GM21528 (cell line): Measurements from ENCODE around the gene PLEKHA8.
"Not testable (repeated sequence)": the region's sequence is repeated elsewhere in the genome, so short reads cannot be mapped to it uniquely, and the experiment has no call there.

Experiments used
- ATAC-seq: cut with Tn5 transposase; IDR thresholded peaks from one replicate; pipeline ENCODE4 v1.9.1; 2021; ENCODE audit warnings: mild to moderate bottlenecking, moderate library complexity; ENCODE audit not compliant: unreplicated experiment, low FRiP score

The PLEKHA8 gene

DNA sequence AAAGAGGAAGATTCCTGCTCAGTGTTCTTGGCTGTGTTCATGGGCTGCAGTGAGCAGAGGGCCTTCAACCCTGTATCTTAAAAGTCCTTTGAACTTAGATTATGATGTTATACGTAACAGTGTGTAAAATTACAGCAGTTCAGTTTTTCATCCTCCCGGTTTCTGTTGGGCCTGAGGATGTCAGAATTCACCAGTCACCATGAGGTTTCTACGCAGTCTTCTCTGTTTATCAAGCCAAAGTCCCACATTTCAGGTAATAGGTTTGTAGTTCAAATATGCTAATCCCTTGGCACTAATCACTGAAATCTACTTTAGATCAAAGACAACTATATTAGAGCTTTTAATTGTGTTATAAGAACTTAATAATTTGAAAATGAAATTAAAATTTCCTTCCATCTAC, 24.9 kb downstream of the PLEKHA8 start:
- no peak for ATAC-seq

DNA sequence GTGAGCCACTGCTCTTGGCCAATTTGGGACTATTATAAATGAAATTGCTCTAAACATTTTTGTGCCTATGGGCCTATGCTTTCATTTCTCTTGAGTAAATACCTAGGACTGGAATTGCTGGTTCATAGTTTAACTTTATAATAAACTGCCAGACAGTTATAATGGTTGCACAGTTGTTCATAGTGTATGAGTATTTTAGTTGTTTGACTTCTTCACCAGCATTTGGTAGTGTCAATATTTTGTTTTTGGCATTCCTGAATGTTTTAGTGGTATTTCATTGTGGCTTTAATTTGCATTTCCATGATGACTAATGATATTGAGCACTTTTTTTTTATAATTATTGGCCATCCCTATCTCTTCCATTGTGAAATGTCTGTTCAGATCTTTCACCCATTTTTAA, 29.5 kb downstream of the PLEKHA8 start:
- ATAC-seq, result no peak

DNA sequence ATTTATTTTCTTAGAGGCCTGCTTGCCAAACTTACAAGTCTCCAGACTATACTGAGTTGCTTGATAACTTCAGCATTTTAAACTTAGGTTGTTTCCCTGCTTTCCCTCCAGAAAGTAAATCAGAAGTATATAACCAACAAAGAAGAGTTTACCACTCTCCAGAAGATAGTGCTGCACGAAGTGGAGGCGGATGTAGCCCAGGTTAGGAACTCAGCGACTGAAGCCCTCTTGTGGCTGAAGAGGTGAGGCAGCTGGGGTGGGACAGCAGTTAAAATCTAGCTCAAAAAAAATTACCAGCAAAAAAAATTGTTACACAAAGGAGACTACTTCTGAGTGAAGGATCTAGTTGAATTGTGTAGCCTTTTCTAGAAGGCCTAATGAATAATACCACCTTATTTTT, 33.6 kb downstream of the PLEKHA8 start:
- ATAC-seq, result not testable (repeated sequence)

DNA sequence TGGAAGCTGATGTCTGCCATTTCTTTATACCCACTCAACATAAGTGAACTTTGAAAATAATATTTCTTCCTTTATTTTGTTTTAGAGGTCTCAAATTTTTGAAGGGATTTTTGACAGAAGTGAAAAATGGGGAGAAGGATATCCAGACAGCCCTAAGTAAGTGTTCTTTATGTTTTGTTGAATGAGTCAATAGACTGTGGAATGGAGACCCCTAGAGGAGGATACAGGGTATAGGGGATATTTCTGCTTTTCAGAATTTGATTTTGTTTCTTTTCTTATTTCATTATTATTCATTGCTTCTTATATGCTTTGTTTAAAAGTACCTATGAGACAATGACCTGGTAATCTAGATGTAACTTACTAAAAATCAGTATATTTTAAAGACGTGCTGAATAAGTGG, 34.4 kb downstream of the PLEKHA8 start:
- ATAC-seq, result no peak

DNA sequence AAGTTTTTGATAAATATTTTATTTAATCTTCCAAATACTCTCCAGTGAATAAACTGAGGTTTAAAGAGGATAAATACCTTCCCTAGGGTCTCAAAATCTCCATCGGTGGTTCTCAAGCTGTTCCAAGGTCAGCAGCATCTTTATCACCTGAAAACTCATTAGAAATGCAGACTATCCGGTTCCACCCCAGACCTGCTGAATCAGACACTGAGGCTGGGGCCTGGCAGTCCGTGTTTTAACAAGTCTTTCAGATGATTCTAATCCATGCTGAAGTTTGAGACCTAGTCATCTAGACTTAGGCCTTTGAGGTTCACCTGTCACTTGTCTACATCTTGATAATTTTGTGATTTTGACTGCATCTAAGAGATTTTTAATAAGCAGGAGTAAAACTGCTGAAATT, 37.5 kb downstream of the PLEKHA8 start:
- no peak for ATAC-seq

DNA sequence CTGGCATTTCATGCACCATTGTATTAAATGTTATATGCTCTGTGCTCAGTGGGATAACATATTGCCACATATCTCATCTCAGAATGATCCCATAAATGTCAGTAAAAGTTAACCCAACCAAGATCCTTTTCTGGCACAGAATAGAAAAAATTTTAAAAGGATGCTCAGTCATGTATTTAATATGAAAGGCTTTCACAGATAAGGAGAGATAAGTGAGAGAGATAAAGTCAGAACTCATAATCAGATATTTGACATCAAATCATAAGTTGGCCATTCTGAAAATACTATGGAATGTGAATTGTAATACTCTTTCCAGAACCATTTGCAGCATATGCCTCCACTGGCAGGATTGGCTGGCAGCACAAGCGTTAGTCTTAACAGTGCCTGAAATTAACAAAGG, 38.5 kb downstream of the PLEKHA8 start:
- ATAC-seq, result no peak

DNA sequence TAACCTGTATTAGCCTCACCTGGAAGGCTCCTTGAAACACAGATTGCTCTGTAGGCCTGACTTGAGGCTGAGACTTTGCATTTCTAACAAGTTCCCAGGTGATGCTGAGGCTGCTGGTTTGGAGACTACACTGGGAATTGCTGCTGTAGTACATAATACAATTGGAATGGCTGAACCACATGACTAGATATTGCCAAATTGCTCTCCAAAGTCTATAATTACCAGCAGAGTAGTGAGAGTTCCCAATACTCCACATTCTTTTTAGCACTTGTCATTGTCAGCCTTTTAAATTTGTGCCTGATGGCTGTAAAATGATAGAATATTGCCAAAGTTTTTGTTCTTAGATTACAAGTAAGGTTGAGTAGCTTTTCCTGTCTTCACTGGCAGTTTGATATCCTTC, 39.9 kb downstream of the PLEKHA8 start:
- ATAC-seq, result no peak

DNA sequence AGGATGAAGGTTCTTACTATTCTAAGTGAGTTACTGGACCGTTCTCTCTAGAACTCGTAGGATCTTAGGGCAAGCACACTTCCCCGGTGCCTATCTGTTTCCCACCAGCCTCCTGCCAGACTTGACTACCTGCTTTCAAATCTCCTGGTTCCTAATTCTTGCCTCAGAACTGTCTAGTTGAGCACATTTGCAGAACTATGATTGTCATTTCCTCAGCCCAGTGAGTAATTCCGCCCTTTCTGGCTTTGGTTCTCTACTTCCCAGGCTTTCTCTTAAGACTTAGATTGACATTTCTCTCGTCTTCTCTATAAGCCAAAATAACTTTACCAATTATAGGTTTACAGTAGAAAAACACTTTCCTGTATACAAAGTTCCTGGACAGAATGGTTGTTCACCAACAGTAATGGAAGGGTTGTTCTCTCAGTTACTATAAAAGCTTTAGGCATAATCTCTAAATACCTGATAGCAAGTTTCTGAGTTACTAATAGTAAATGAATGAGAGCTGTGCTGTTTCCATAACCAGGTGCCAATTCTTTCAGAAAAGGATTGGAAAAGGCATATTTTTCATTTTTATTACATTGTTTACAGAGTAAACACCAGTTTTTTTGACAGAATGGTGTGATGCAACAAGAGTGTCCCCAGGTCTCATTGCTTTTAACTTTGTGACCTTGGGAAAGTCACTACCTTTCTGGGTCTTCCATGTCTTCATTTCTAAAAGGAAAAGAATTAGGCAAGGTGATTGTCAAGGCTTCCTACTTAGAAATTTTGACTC, 41.1 kb downstream of the PLEKHA8 start:
- ATAC-seq, result no peak

DNA sequence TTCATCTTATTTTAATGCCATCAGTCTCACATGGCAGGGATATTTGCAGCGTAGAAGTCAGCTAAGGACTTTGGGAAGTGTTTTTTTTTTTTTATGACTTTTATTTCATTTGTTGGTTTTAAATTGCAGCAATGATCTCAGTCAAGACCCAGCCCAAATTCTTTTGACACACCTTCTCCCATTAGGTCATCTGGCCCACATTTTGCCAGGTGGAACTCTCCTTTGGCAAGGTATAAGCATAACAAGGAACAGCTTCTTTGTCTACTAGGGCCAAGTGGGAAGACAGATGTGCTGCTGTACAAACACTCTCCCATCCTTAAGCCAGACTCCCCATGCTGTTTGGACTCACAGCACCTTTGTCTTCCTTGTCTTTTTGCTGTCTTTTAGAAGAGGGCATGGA, 41.8 kb downstream of the PLEKHA8 start:
- no peak for ATAC-seq

DNA sequence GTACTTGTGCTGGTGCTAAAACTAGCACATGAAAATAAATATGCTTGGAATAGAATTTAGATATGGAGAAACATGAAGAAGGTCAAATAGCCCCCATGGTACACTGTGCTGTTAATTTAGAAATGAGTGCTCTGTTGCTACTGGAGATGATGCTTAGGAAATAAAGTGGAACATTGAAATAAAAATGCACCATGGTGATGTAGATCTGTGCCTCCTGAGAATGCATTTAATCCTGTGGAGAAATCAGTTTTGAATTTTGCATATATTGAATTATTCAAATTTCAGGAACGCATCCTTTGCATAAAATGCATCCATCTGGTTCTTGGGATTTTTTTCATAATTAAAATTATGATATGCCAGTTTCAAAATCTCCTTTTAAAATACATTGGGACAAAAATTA, 44.5 kb downstream of the PLEKHA8 start:
- ATAC-seq, result no peak

DNA sequence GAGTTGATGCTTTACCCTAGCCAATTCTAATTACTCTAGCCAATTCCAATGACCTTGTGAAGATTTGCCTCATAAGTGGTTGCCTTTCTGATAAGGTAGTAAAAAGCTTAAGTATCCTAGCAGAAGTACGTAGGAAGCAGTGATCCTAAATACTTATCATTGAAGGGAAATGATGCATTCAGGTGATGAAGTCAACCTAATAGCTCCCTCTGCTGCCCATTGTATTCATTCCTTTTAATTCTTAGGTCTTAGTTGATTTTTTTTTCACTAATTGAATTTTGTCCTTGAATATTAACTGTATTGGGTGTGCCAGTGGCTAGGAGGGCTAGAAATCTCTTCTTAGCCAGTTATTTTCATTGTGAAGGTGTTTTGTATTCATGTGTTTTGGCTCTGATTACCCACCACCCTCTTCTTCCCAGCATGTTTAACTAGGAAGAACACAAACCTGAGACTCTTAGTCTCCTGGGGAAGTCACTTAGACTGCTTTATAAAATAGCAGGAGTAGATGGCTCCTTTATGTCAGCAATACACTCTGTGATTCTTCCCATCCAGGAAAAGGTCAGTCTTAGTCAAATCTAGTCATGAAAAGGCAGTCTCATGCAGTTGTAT, 46.3 kb downstream of the PLEKHA8 start:
- ATAC-seq, result no peak

DNA sequence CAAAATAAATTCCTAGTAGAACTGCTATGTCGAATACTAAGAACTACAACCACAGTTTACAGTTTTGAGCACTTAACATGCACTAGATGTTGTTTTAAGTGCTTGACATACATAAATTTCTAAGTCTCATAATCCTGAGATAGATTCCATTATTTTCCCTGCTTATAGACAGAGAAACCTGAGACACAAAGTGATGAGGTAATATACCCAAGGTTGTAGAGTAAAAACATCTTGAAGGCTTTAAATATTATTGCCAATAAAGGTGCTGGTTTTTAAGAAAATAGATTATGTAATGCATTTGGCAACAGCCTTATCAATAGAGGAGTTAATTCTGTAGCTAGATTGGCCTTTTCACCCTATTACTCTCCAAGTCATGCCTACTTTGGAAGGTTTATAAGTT, 48.2 kb downstream of the PLEKHA8 start:
- ATAC-seq, result no peak

DNA sequence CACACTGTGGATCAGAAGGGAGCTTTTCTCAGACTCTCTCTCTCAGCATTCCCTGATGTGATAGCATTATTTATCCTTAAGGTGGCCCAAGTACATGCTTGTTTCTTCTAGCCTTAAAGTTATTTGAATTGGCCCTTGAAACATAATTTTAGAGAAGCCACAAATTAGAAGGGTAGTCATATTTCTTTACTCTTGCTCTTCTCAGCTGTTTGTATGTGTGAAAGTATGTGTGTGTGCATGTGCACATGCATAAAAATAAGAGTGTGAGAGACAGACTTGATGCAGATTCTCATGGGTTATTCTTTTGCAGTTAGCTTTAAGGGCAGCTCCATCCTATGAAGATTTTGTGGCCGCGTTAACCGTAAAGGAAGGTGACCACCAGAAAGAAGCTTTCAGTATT, 50.1 kb downstream of the PLEKHA8 start:
- ATAC-seq, result no peak

DNA sequence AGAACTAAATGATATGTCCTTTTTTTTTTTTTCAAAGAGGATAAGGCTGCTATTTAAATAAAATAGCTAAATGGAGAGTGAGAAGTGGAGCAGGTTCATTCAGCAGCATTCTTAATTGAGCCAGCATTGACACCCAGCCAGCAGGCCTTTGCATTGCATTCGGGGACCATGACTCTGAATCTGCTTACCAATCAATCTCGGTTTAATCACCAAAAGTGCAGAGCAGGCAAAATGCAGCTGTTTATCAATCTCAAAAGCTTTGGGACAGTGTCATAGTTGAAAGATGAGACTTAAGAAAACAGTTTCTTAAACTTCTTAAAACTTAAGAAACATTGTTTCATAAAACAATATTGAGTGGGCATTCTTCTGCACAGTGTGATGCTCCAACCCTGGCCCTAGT, 51.7 kb downstream of the PLEKHA8 start:
- no peak for ATAC-seq

DNA sequence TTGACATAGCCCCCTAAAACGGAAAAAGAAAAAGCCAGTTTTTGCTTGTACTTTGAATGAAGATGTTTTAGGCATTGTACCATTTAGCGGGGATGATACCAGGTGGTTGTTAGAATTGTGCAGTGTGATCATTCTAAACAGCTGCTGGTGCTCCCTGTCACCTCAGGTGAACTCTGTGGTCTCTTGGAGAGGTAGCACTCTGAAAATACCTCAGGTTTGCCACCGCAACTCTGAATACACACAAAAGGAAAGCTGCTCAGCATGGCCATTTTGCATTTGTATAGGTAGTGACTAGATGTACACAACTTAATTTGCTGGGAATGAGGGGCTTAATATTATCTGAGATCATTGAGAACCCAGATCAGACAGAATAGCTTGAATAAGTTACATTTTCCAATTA, 52.6 kb downstream of the PLEKHA8 start:
- ATAC-seq, result no peak

DNA sequence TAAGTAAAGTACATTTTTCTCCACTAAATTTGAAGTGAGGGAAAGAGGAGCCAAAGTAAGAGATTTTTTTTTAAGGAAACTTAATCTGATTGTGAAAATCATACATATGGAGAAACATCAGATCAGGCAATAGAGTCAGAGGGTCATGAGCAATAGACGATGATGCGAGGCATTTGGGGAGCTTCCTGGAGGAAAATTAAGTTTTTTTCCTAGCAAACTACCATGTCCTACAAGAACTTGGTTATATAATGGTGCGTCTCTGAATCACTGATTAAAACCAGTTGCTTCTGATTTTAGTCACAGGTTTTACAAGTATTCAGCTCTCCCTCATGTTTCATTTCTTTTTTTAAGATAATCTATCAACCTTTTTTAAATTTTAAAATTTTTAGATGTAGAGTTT, 54.5 kb downstream of the PLEKHA8 start:
- no peak for ATAC-seq

DNA sequence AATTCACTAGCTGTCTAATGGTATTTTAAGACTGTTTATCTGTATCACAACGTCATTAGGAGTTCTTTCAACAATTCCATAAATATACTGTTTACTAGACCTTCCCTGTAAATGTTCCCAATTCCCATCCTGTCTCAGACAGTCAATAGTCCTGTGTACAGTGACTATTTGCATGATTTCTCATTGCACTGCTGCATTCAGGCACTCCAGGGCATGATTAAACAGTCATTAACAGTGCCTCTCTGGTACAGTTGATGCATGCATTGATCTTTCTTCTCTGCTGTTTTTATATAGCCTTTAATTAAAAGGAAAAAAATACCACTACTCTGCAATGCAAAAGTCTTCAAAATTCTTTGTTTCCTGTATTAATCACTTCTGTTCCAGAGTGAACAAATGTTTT, 55.1 kb downstream of the PLEKHA8 start:
- no peak for ATAC-seq

DNA sequence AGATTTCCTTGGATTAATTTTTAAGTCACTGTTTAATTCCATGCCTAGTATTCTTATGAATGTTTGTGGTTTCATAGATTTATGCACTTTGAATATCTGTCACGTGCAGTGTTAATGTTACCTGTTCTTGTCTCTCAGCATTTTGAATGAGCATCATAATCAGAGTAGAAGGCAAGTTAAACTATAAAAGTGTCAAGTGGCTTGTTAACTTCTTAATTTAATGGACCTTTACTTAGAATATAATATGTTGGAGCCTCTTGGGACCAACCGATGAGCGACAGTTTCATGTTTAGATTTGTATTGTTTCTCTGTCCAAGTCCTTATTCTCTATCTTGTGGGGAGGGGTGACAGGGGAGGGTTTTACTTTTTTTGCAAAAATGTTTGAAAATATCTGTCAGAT, 56.0 kb downstream of the PLEKHA8 start:
- no peak for ATAC-seq

DNA sequence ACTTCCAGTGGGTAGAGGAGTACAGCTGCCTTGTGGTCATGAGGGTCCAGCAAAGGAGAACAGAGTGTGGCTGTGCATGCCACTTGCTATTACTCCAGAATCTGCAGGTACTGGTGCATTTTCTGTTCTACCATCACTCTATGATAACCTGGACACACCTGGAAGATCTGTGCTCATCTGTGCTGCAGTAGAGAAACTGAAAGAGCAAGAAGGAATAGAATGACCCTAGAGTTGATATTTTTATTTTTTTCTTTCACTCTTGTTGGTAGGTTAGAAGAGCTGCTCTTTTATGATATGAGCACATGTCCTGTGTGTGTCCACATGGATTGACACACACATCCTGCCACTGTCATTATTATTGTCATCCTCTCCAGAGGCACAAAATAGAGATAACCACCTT, 58.3 kb downstream of the PLEKHA8 start:
- no peak for ATAC-seq

DNA sequence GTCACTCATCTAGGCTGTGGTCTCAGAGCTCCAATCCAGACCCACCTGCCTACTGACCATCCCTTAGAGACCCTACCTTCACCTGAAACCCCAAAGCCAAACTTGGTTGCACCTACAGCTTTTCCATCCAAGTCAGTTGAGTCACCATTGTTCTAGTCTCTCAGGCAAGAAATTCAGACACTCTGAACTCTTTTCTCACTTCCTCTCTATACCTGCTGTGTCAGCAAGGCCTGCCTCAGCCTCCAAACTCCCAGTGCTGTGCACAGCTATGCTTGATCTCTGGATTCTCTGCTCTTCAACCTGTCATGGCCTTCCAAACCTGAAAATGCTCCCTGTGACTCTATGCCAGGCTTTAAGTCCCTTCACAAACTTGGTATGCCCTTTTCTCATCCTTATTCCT, 59.2 kb downstream of the PLEKHA8 start:
- no peak for ATAC-seq

DNA sequence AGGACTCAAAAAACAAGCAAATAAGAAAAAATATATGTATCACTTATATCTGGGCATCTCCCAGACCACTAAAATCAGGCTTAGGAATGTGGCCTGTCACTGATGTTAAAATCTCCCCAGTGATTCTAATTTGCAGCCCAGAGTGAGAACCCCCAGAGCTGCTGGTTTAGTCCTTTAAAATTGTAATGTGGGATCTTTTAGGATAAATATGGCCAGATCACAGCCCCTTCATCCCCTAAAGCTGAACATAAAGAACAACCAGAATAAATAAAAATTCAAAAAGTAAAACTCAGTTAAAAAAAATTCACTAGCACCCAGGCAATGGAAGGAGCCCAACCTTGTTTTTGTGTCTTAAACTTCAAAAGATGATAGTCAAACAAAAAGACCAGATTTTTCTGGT, 60.1 kb downstream of the PLEKHA8 start:
- no peak for ATAC-seq

DNA sequence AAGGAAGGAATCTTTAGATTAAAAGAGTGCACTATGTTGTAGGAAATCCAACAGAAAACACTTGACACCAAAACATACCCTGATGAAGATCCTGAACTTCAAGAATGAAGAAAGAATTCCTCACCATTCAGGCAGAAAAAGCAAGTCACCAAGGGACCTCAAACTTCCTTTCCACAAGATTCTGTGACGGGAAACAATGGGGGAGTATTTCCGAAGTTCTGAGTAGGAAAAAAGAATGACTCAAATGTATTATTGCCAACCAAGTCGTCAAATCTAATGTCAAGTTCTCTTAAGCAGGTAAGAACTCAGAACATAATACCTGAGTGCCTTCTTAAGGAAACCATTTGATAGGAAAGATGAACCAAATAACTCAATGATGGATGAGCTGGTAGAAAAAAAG, 61.9 kb downstream of the PLEKHA8 start:
- no peak for ATAC-seq
